Spleen (tissue), 11 donors: ENCODE data around the gene SNX21. TPM values are rescaled to one million over a fixed set of nuclear protein-coding genes. Genes with fewer than 3 reads are reported as not detected.
A peak's percentile ranks its signal among the peaks of the same experiment; 100 is the strongest.

Experiments used
- DNase-seq: peaks from one replicate; pipeline ENCODE4 v3.0.0-alpha.2; 2020
- H3K27ac ChIP-seq, 8 donors: fragments of 200-600 bp; sonication (generic) in 7 of 8; 1 replicate in 4 of 8; 2 replicates in 4 of 8; pipeline versions ENCODE4 v1.5.0 to v1.8.0; 2016 to 2021; ENCODE audit warnings: inconsistent platforms in 4 of 8, mild to moderate bottlenecking in 4 of 8, moderate library complexity in 1 of 8
- H3K27me3 ChIP-seq, 7 donors: fragments of 200-600 bp; sonication (generic) in 6 of 7; replicated peaks in 1 of 7; 1 replicate in 4 of 7; 2 replicates in 3 of 7; pipeline versions ENCODE4 v1.5.0 to v1.8.0; 2016 to 2021; ENCODE audit warnings: inconsistent platforms in 3 of 7, mild to moderate bottlenecking in 1 of 7
- H3K36me3 ChIP-seq, 6 donors: fragments of 200-600 bp; sonication (generic) in 5 of 6; 1 replicate in 4 of 6; 2 replicates in 2 of 6; pipeline versions ENCODE4 v1.5.0 to v1.8.0; 2016 to 2021; ENCODE audit warnings: inconsistent platforms in 2 of 6
- H3K4me1 ChIP-seq, 6 donors: fragments of 200-600 bp; sonication (generic) in 5 of 6; 1 replicate in 3 of 6; 2 replicates in 3 of 6; pipeline versions ENCODE4 v1.5.0 to v1.8.0; 2016 to 2021; ENCODE audit warnings: inconsistent platforms in 3 of 6
- H3K4me3 ChIP-seq, 8 donors: fragments of 200-600 bp; sonication (generic) in 7 of 8; 1 replicate in 4 of 8; 2 replicates in 4 of 8; pipeline versions ENCODE4 v1.5.0 to v1.8.0; 2016 to 2021; ENCODE audit warnings: inconsistent platforms in 4 of 8, mild to moderate bottlenecking in 4 of 8, moderate library complexity in 2 of 8
- H3K9me3 ChIP-seq, 8 donors: fragments of 200-600 bp; sonication (generic) in 7 of 8; 1 replicate in 4 of 8; 2 replicates in 4 of 8; pipeline versions ENCODE4 v1.5.0 to v1.8.0; 2016 to 2021; ENCODE audit warnings: inconsistent platforms in 4 of 8
- POLR2A ChIP-seq, 3 donors: fragments of 450-650 bp; IDR thresholded peaks; one replicate each; pipeline ENCODE4 v1.5.1; 2017; ENCODE audit warnings: antibody characterized with exemption in 3 of 3, mild to moderate bottlenecking in 1 of 3
- POLR2AphosphoS5 ChIP-seq, 3 donors: sonication (generic); formaldehyde crosslinking; IDR thresholded peaks; one replicate each; pipeline ENCODE4 v1.5.1; 2017; ENCODE audit warnings: antibody characterized with exemption in 3 of 3
- WGBS, 5 donors: extraction: QIAGEN DNeasy Blood & Tissue Kit in 3 of 5; methylation state at CpG; one replicate each; pipeline versions ENCODE4 v1.1.5 to v1.1.7; 2013 to 2018; 5-methylcytosine and 5-hydroxymethylcytosine counted together
- intact Hi-C: fragments of 100-400 bp; cut with DNase I; formaldehyde crosslinking; loops from one replicate; pipeline ENCODE4 v1.15.0; 2023; ENCODE audit warnings: low total_unique reads
- polyA plus RNA-seq, 3 donors: library from polyadenylated mRNA; stranded (reverse); fragments of 200-250 nt; gene quantifications; one replicate each; pipeline ENCODE4 v1.2.1, GENCODE V29; 2013
- total RNA-seq, 7 donors: library from RNA; depleted of rRNA in 3 of 7; stranded (reverse); fragments of >200 nt in 3 of 7; fragmentation: NEBNext Ultra II Directional in 4 of 7; extraction: Animal tissue kit (Norgen Biotek cat#: 25700) in 4 of 7; gene quantifications; one replicate each; pipeline versions ENCODE4 v1.1.0 to v1.2.1, GENCODE V29; 2016 to 2021
- TF ChIP-seq, protein P1 (sequence below), 11 experiments: fragments of 200-600 bp in 7 of 11; fragments of 450-650 bp in 4 of 11; sonication (generic) in 4 of 11; IDR thresholded peaks in 8 of 11; conservative IDR thresholded peaks in 3 of 11; 1 replicate in 7 of 11; 2 replicates in 4 of 11; pipeline versions ENCODE4 v1.4.0 to v1.8.0; 2016 to 2021; ENCODE audit warnings: antibody characterized with exemption in 11 of 11, inconsistent platforms in 4 of 11, mild to moderate bottlenecking in 1 of 11
- donor health status: healthy with polysubstance abuse.
- donor health status: DM: no; HTN: no; CAD: no; lungs with moderate emphysema.
- donor health status: DM: no; HTN: no; CAD: no.
- donor health status: Bipolar disorder and iron deficiency.
- donor health status: healthy.
- donor health status: DM: no; HTN: no; CAD: no.
- donor health status: DM: yes; HTN: yes; CAD: no.

The SNX21 gene
- total and polyA plus RNA-seq, 10 donors, result 6.3 to 32.4 (median 17.2) TPM

DNA sequence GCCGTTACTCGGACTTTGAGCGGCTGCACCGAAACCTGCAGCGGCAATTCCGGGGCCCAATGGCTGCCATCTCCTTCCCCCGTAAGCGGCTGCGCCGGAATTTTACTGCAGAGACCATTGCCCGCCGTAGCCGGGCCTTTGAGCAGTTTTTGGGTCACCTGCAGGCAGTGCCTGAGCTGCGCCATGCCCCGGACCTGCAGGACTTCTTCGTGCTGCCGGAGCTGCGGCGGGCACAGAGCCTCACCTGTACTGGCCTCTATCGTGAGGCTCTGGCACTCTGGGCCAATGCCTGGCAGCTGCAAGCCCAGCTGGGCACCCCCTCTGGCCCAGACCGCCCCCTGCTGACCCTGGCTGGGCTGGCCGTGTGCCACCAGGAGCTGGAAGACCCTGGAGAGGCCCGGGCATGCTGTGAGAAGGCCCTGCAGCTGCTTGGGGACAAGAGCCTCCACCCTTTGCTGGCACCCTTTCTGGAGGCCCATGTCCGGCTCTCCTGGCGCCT lies 7.2 kb downstream of the SNX21 start:
- peak in 1 of 3 donors; percentile 51 for TF ChIP-seq POLR2AphosphoS5 (IDR thresholded peaks at IDR 0.05)
- TF ChIP-seq, protein P1, sequence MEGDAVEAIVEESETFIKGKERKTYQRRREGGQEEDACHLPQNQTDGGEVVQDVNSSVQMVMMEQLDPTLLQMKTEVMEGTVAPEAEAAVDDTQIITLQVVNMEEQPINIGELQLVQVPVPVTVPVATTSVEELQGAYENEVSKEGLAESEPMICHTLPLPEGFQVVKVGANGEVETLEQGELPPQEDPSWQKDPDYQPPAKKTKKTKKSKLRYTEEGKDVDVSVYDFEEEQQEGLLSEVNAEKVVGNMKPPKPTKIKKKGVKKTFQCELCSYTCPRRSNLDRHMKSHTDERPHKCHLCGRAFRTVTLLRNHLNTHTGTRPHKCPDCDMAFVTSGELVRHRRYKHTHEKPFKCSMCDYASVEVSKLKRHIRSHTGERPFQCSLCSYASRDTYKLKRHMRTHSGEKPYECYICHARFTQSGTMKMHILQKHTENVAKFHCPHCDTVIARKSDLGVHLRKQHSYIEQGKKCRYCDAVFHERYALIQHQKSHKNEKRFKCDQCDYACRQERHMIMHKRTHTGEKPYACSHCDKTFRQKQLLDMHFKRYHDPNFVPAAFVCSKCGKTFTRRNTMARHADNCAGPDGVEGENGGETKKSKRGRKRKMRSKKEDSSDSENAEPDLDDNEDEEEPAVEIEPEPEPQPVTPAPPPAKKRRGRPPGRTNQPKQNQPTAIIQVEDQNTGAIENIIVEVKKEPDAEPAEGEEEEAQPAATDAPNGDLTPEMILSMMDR (IDR thresholded peaks at IDR 0.05 in 8 of 11, conservative IDR thresholded peaks at IDR 0.05 in 3 of 11), result no peak
- H3K4me3 ChIP-seq, result no peak overlapping the region
- no peak for DNase-seq
- WGBS, 5 donors, result 93 to 97% (median 94%) methylated on average over 14 to 25 of the region's 25 CpGs
- intact Hi-C loops, result no loop called here
- peaks cover 3 to 80% (median 45%) of the 10 kb centered on the region in 6 donors for H3K36me3 ChIP-seq
- H3K27ac ChIP-seq, result no peak overlapping the region
- peaks cover 10 to 57% (median 27%) of the 10 kb centered on the region in 6 donors for H3K4me1 ChIP-seq
- H3K27me3 ChIP-seq, result no peaks in the 10 kb centered on the region
- H3K9me3 ChIP-seq, result no peaks in the 10 kb centered on the region

DNA sequence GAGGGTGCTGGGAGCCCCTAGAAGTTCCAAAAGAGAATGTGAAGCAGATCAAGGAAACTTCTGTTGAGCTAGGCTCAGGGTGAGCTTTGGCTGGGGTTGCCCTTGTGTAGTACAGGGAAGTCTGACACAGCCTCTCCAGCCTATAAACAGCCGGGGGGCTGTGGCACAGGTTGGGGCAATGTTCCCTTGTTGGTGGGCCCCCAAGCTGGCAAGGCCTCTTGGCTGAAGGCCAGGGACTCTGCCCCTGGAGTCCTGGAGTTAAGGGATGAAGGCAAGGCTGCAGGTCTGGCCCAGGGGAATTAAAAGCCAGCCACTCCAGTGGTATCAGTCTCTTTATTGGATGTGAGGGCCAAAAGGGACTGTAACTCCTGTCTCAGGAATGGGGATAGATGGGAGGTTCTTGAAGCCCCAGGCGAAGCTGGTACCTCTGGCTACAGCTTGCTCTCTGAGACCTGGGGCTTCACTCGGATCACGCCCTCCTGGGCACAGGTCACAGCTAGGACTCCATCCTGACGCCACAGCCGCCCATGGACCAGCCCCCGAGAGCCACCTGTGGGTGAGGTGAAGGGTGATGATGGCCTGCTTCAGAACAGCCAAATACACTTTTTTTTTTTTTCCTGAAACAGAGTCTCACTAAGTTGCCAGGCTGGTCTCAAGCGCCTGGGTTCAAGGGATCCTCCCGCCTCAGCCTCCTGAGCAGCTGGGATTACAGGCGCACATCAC lies 8.0 kb downstream of the SNX21 start:
- H3K4me1 ChIP-seq, result peaks cover 9 to 50% (median 24%) of the 10 kb centered on the region in 6 donors
- no peak for DNase-seq
- H3K9me3 ChIP-seq, result no peaks in the 10 kb centered on the region
- H3K36me3 ChIP-seq, result peaks cover 3 to 89% (median 53%) of the 10 kb centered on the region in 6 donors
- H3K4me3 ChIP-seq, result no peak overlapping the region
- 83 to 97% (median 93%) methylated on average over 8 to 10 of the region's 10 CpGs for WGBS, 5 donors
- no peaks in the 10 kb centered on the region for H3K27me3 ChIP-seq
- TF ChIP-seq POLR2AphosphoS5 (IDR thresholded peaks at IDR 0.05), result peak in 1 of 3 donors; percentile 17
- TF ChIP-seq POLR2A (IDR thresholded peaks at IDR 0.05), result no peak
- peak overlapping the region in 7 of 8 donors; percentile 9 to 78 (median 58) for H3K27ac ChIP-seq
- intact Hi-C loops, result no loop called here

DNA sequence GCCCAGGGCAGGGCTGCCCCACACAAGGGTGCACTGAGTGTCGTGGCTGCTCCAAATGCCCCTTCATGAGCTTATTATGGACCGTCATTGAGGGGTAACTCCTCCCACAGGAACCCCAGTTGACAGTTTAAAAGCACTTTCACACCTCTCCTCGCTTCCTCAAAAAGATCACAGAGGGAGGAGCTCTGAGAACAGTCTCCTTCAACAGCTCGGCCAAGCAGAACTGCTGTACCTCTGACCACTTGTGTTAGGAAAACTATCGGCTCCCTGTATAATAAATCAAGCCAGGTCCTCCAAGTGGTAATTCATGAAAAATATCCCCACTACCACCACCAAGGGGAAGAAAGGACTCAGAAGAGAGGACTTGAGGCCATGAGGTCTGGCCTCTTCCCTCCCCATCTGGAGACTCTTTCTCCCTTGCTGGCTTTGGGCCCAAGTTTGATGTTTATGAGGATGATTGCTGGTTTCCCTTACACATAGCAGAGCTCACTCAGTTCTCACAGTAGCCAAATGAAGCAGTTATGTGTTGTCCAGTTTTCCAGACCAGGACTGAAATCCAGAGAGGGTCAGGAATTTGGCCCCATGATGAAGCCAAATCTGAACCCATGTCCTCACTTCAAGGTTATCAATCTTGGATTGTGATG lies 8.7 kb downstream of the SNX21 start:
- H3K9me3 ChIP-seq, result no peaks in the 10 kb centered on the region
- WGBS, 5 donors, result 6 to 30% (median 25%) methylated on average over 1 to 5 of the region's 5 CpGs
- H3K4me3 ChIP-seq, result no peak overlapping the region
- peaks cover 9 to 48% (median 19%) of the 10 kb centered on the region in 6 donors for H3K4me1 ChIP-seq
- H3K27ac ChIP-seq, result peak overlapping the region; percentile 9 to 78 (median 52)
- intact Hi-C loops, result no loop called here
- H3K36me3 ChIP-seq, result peaks cover 3 to 96% (median 59%) of the 10 kb centered on the region in 6 donors
- no peaks in the 10 kb centered on the region for H3K27me3 ChIP-seq
- TF ChIP-seq POLR2A (IDR thresholded peaks at IDR 0.05), result no peak
- no peak for DNase-seq

DNA sequence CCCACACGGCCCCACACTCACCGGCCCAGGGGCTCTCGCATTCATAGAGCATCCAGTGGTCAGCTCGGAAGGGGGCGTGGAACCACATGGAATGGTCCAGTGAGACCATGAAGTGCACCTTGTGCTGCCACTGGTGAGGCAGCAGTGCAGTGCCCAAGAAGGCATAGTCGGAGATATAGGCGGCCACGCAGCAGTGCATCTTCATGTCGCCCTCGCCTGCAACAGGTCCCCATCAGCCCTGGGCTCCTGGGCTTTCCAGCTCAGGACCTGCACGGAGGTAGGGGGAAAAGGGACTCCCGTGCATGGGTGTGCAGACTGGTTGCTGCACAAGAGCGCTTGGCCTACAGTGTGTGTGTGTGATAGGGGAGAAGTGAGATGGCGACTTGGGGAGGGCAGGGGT lies 9.9 kb downstream of the SNX21 start:
- H3K27me3 ChIP-seq, result no peaks in the 10 kb centered on the region
- no peaks in the 10 kb centered on the region for H3K9me3 ChIP-seq
- DNase-seq, result no peak
- TF ChIP-seq POLR2A (IDR thresholded peaks at IDR 0.05), result no peak
- peak; percentile 4 to 58 (median 42) for TF ChIP-seq POLR2AphosphoS5 (IDR thresholded peaks at IDR 0.05)
- TF ChIP-seq, protein P1 (IDR thresholded peaks at IDR 0.05 in 8 of 11, conservative IDR thresholded peaks at IDR 0.05 in 3 of 11), result no peak
- 89 to 96% (median 94%) methylated on average over 13 to 14 of the region's 14 CpGs for WGBS, 5 donors
- H3K4me1 ChIP-seq, result peaks cover 9 to 45% (median 17%) of the 10 kb centered on the region in 6 donors
- H3K4me3 ChIP-seq, result no peak overlapping the region
- H3K27ac ChIP-seq, result peak overlapping the region in 3 of 8 donors; percentile 63 to 78 (median 66)
- H3K36me3 ChIP-seq, result peaks cover 3 to 100% (median 65%) of the 10 kb centered on the region in 6 donors
- intact Hi-C loops, result no loop called here

DNA sequence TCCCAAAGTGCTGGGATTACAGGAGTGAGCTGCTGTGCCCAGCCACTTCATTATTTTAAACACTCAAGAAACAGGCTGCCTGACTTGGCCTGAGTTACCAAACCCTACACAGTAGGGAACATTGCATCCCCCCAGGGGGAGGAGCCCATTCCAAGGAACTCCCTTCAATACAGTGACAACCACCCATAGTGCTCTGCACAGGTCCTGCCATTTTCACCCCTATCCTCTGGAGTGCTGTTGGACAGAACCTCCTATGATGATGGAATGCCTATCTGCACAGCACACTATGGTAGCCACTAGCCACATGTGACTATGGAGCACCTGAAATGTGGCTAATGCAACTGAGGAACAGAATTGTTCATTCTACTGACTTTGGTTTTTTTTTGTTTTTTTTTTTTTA lies 11.9 kb downstream of the SNX21 start:
- Histone ChIP-seq H3K4me3 (no peak overlapping the region), H3K27me3 (no peaks in the 10 kb centered on the region), H3K9me3 (no peaks in the 10 kb centered on the region), H3K36me3 (peaks cover 3 to 100% (median 70%) of the 10 kb centered on the region in 6 donors), H3K4me1 (peaks cover 9 to 29% (median 17%) of the 10 kb centered on the region in 6 donors), H3K27ac (no peak overlapping the region)
- intact Hi-C loops, result no loop called here
- peak; percentile 2 for DNase-seq
- TF ChIP-seq, protein P1 (IDR thresholded peaks at IDR 0.05 in 8 of 11, conservative IDR thresholded peaks at IDR 0.05 in 3 of 11), result no peak
- no peak for TF ChIP-seq POLR2A (IDR thresholded peaks at IDR 0.05)
- TF ChIP-seq POLR2AphosphoS5 (IDR thresholded peaks at IDR 0.05), result no peak
